Measurements from ENCODE around the gene SLCO2A1.

- TF ChIP-seq CTCF (IDR thresholded peaks at IDR 0.05) (no peak), POLR2A (IDR thresholded peaks at IDR 0.05) (no peak)
Observed at GRCh38 chr3:133915685-133916658, 113.8 kb downstream of the SLCO2A1 start.
